HG03342 (cell line): ENCODE measurements around the gene DEPDC5.

Experiments
- ATAC-seq: cut with Tn5 transposase; IDR thresholded peaks from one replicate; pipeline ENCODE4 v1.9.1; 2021; ENCODE audit warnings: mild to moderate bottlenecking, moderate library complexity; ENCODE audit not compliant: unreplicated experiment

The DEPDC5 gene

GRCh38 chr22:31846161-31847115 lies 92.6 kb downstream of the DEPDC5 start:
- ATAC-seq: no peak

GRCh38 chr22:31848411-31848810 lies 94.6 kb downstream of the DEPDC5 start:
- no peak for ATAC-seq

DNA sequence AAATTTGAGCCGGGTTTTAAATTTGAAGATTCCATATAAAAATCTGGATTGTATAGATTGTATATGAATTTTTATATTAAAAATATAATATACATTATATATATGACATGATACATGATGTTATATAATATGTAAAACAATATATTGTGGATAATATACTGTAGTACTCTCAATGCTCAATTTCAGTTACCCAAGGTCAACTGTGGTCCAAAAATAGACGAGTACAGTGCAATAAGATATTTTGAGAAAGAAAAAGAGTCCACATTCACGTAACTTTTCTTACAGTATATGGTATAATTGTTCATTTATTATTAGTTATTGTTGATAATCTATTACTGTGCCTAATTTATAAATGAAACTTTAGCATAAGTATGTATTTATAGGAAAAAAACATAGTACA lies 96.3 kb downstream of the DEPDC5 start:
- ATAC-seq: no peak

DNA sequence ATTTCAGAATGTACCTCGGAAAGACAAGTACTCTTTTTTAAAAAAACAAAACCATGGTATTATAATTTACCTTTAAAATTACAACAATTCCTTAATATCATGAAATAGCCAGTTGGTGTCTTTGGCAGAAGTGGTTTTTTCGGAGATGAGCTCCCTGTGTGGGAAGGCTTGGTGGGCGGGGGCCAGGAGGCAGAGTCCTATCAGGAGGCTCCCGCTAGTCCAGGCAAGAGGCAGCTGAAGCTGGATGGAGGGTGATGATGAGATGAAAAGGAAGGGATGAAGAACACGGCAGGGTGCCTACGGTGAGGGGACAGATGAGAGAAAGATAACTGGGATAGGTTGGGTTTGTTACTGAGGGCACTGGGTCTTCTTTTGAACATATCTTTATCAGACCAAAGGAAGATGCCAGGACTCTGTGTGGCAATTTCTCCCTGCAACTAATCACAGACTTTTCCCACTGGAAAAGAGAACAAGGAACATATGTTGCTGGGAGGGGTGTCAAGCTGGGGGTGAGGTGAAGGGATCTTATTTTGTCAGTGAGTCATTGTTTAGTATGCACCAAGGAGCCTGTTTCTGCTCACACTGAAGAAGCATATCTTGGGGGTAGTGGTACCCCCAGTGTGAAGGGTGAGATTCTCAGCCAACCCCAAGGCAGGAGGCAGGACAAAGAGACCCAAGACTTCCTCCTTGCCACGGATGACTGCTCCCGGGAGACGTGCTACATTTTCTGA lies 99.0 kb downstream of the DEPDC5 start:
- ATAC-seq: no peak

- ATAC-seq: no peak
Measured at GRCh38 chr22:31853736-31854495, 100.1 kb downstream of the DEPDC5 start.

GRCh38 chr22:31857247-31857646 lies 103.4 kb downstream of the DEPDC5 start:
- ATAC-seq: no peak

DNA sequence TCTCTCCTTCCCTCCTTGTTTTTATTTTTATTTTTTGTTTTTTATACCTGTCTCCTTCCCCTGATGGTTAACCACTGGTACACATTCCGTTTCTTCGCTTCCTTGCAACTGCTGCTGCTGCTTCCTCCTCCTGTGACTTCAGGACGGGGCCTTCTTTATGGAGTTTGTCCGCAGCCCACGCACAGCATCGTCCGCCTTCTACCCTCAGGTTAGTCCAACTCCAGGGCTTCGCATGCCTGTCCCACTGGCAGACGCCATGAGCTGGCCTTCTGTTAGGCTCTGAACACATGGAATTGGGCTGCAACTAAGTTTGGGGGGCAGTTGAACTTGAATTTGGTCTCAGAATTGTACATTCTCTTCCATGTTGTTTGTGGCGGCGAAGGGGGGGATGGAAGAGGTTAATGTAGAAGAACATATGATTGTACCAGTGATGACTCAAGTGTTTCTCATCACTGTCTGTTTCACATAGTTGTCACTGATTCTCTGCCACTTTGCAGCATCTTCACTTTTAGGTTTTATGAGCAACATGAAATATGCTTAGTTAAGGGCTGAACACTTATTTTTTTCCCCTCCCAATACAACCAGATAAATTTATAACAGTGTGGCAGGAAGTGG lies 107.5 kb downstream of the DEPDC5 start:
- ATAC-seq: no peak

DNA sequence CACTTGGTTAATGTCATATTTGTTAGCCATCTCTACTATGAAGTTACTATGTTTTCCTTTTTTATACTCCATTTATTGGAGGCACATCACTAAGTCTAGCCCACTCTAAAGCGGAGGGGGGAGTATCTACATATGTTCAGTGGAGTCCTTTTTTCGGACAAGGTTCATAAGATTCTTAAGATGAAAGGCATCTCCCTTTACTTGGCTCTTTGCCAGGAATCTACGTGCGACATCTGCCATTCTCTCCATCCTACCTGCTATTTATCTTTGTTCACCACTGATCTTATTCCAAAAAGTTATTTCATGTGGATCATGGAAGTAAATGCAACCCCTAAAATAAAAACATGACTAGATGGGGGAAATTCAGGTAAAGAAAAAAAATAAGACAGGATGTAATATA lies 113.1 kb downstream of the DEPDC5 start:
- no peak for ATAC-seq

DNA sequence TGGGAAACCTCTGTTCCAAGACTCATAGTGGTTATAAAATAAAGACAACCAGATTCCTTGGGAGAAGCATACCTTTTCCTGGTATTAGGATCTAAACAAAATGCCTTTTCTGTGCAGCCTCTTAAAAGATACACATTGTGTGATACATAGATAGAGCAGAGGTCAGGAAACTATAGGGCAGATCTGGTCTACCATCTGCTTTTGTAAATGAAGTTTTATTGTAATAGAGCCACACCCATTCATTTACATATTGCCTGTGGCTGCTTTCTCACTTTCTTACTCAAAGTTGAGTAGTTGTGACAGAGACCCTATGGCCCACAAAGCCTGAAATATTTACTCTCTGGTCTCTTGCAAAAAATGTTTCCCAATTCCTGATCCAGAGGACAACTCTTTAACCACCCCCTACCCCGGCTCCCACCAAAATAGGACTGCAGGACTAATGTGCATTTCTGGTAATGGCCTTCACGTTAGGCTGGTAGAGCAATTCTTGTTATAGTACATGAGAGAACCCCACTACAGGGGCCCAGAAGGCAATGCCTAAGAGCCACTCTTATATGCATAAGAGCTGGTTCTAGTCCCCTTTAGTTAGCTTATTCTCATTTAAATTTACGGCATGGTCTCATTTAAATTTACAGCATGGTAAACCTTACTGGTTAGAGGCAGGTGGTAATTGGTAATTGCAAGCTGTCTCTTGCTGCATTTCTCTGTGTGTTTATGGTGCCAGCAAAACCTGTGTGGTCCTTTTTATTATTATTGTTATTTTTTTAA lies 113.8 kb downstream of the DEPDC5 start:
- ATAC-seq: no peak

GRCh38 chr22:31869739-31870138 lies 115.9 kb downstream of the DEPDC5 start:
- ATAC-seq: no peak

DNA sequence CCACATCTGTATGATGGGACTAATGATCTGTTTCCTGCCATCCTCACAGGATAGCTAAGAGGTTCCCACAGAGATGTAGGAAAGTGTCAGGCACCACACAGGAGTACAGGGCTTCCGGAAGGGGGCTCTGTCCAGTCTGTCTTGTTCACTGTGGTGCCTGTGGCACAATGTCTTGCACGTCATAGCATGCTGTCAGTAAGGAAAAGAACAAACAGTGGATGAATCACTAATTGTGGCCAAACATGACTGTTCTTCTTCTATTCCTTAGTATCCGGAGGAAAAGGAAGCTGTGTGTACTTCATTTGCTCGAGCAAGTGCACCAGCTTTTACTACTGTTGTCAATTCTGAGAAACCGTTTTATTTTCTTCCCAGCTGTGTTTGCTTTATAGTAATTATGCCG lies 117.1 kb downstream of the DEPDC5 start:
- no peak for ATAC-seq

DNA sequence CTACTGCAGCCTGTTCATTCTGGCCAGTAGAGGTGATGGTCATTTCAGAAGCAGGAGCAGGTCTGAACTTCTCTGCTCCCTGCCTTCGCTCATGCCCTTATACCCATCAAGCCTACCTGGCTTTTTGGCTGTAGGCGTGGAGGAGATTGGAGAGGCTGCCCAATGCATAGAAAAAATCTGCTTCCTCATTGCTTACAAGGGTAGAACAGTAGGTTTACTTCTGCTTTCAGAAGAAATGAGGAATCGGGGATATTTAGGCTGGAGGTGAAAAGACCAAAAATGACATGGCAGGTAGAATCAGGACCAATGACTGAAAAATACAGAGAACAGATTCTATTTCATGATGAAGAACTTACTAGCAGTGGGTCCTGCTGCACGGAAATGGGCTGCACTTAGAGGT lies 117.7 kb downstream of the DEPDC5 start:
- ATAC-seq: no peak

GRCh38 chr22:31872209-31872608 lies 118.4 kb downstream of the DEPDC5 start:
- ATAC-seq: no peak

GRCh38 chr22:31874821-31875220 lies 121.0 kb downstream of the DEPDC5 start:
- no peak for ATAC-seq

DNA sequence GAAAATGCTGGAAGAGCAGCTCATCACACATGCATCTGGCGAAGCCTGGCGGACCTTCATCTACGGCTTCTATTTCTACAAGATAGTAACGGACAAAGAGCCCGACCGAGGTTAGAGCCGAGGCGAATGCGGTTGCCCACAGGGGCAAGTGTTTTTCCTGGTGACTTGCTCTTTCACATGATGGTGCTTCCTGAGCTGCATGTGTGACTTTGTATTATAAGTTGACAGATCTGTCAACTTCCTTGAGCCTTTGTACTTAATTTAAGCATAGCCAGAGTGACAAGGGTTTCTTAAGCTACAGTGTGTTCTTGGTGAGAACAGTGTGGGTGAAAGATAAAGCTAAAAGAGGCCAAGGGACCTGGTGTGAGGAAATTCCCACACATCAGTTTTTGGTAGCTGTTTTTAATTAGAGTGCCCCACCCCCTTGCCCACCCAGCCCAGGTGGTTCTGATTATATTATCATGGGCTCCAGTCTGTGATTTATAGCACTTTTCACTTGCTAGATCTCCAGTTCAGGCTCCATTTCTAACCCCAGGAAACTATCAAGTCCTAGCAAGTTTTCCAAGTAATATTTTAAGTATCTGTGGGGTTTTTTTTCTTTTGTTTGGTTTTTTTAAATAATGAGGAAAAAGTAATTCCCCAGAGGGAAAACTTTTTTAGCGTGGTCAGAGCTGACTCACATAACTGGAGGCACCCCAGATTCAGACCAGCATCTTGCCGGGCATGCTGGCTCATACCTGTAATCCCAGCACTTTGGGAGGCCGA lies 122.5 kb downstream of the DEPDC5 start:
- no peak for ATAC-seq

GRCh38 chr22:31879585-31879984 lies 125.8 kb downstream of the DEPDC5 start:
- no peak for ATAC-seq

GRCh38 chr22:31881200-31881599 lies 127.4 kb downstream of the DEPDC5 start:
- no peak for ATAC-seq

- ATAC-seq: no peak
Measured at GRCh38 chr22:31881865-31882264, 128.0 kb downstream of the DEPDC5 start.

DNA sequence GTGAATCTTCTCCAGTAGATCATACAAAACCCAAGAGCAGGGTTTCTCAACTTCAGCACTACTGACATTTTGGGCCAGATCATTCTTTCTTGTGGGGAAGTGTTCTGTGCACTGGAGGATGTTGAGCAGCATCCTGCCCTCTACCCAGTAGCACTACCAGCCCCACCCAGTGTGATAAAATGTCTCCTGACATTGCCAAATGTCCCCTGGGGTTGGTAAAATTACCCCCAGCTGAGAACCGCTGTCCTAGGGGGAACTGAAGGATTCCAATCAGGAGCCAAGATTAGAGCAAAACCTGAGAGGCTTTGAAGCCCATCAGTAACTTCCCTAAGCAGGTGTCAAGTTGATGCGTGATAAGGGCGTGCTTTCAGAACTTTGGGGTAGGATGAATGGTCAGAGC lies 129.2 kb downstream of the DEPDC5 start:
- ATAC-seq: no peak
